A549 (cell line): ENCODE measurements around the gene TBC1D10B. TPM values are rescaled to one million over a fixed set of nuclear protein-coding genes. Genes with fewer than 3 reads are reported as not detected.

ENCODE experiments used
- ATAC-seq, 2 experiments: fragments of 200-7000 bp in 1 of 2; fragments of >200 bp in 1 of 2; cut with Nextera tagmentation in 1 of 2; cut with Tn5 transposase in 1 of 2; 3 replicates each; pipeline versions ENCODE4 v1.8.0 to v1.9.1; 2018 to 2020; ENCODE audit warnings: mild to moderate bottlenecking in 1 of 2, moderate library complexity in 1 of 2
- CTCF ChIA-PET: fragments of 300-600 bp; sonication (Branson Sonifier 250); formaldehyde crosslinking; extraction: SDS; loops from one replicate; lab custom pipeline; 2021; ENCODE audit warnings: antibody characterized with exemption, inconsistent platforms; lab: Yijun Ruan, JAX
- POLR2A ChIA-PET: fragments of 350-600 bp; formaldehyde crosslinking; extraction: SDS; loops from one replicate; lab custom pipeline; 2021; ENCODE audit warnings: antibody characterized with exemption, inconsistent platforms; lab: Yijun Ruan, JAX
- DNase-seq, 2 experiments: peaks; one replicate each; pipeline versions ENCODE4 v3.0.0 to v3.0.0-alpha.2; 2011 to 2016; ENCODE audit warnings: low read depth in 1 of 2, low spot score in 1 of 2
- FAIRE-seq: peaks from 2 replicates; lab custom pipeline; 2011; peaks lifted over from hg19 to GRCh38; lab: Jason Lieb, UNC
- H3K27ac ChIP-seq, 2 experiments: fragments of >200 bp; sonication (Bioruptor Twin); formaldehyde crosslinking; 3 replicates each; pipeline ENCODE4 v1.5.1; 2016 to 2017
- H3K4me1 ChIP-seq: fragments of >200 bp; sonication (Bioruptor Twin); formaldehyde crosslinking; 3 replicates; pipeline ENCODE4 v1.6.1; 2016
- H3K4me2 ChIP-seq: fragments of >200 bp; sonication (Bioruptor Twin); formaldehyde crosslinking; 3 replicates; pipeline ENCODE4 v1.6.1; 2016
- H3K4me3 ChIP-seq: fragments of >200 bp; sonication (Bioruptor Twin); formaldehyde crosslinking; 3 replicates; pipeline ENCODE4 v1.5.1; 2016
- H3K9me3 ChIP-seq: fragments of >200 bp; sonication (Bioruptor Twin); formaldehyde crosslinking; 3 replicates; pipeline ENCODE4 v1.6.1; 2016
- BHLHE40 ChIP-seq: IDR thresholded peaks from 2 replicates; pipeline ENCODE4 v1.6.1; 2012; ENCODE audit warnings: low read depth, low read length, inconsistent platforms
- CEBPB ChIP-seq, 2 experiments: fragments of >200 bp in 1 of 2; sonication (Bioruptor Twin) in 1 of 2; formaldehyde crosslinking in 1 of 2; IDR thresholded peaks; 2 replicates each; pipeline ENCODE4 v1.6.1; 2012 to 2016
- EHMT2 ChIP-seq: fragments of 200-600 bp; sonication (generic); IDR thresholded peaks from 2 replicates; pipeline ENCODE4 v1.6.1; 2016; ENCODE audit warnings: antibody characterized with exemption, low read depth, mild to moderate bottlenecking, moderate library complexity
- FOSB ChIP-seq: fragments of 250-450 bp; sonication (Bioruptor Pico); IDR thresholded peaks from 2 replicates; pipeline ENCODE4 v1.5.0; 2020; ENCODE audit warnings: mild to moderate bottlenecking, moderate library complexity
- FOSL2 ChIP-seq, 2 experiments: fragments of 450-650 bp in 1 of 2; fragments of >200 bp in 1 of 2; sonication (Bioruptor Twin) in 1 of 2; formaldehyde crosslinking; IDR thresholded peaks; 2 replicates each; pipeline versions ENCODE4 v1.5.0 to v1.6.1; 2016 to 2020; ENCODE audit warnings: mild to moderate bottlenecking in 1 of 2, moderate library complexity in 1 of 2
- GATA3 ChIP-seq: IDR thresholded peaks from 2 replicates; pipeline ENCODE4 v1.6.1; 2012; ENCODE audit warnings: borderline replicate concordance
- HDAC2 ChIP-seq: fragments of 200-600 bp; sonication (generic); IDR thresholded peaks from 2 replicates; pipeline ENCODE4 v1.6.1; 2016
- HEYL ChIP-seq: fragments of 250-450 bp; sonication (Bioruptor Pico); IDR thresholded peaks from 2 replicates; pipeline ENCODE4 v1.8.0; 2021; ENCODE audit warnings: mild to moderate bottlenecking, moderate library complexity
- HOXB5 ChIP-seq: fragments of 250-450 bp; sonication (Bioruptor Pico); IDR thresholded peaks from 2 replicates; pipeline ENCODE4 v1.5.0; 2020; ENCODE audit warnings: mild to moderate bottlenecking, moderate library complexity
- JUN ChIP-seq, 2 experiments: fragments of >200 bp; sonication (Bioruptor Twin); formaldehyde crosslinking; IDR thresholded peaks; 2 replicates in 1 of 2; 3 replicates in 1 of 2; pipeline ENCODE4 v1.6.1; 2016 to 2017
- KDM1A ChIP-seq: fragments of 200-600 bp; sonication (generic); IDR thresholded peaks from 2 replicates; pipeline ENCODE4 v1.6.1; 2016; ENCODE audit warnings: low read depth, mild to moderate bottlenecking
- KDM5A ChIP-seq: fragments of 200-600 bp; sonication (generic); IDR thresholded peaks from 2 replicates; pipeline ENCODE4 v1.6.1; 2016; ENCODE audit warnings: antibody characterized with exemption, mild to moderate bottlenecking
- MAZ ChIP-seq: fragments of 150-350 bp; IDR thresholded peaks from 2 replicates; pipeline ENCODE4 v1.6.1; 2014; ENCODE audit warnings: antibody characterized with exemption, low read depth, low read length, borderline replicate concordance
- NFE2L2 ChIP-seq: fragments of 150-350 bp; conservative IDR thresholded peaks from 2 replicates; pipeline ENCODE4 v1.6.1; 2014; ENCODE audit warnings: low read length
- NPAS2 ChIP-seq: fragments of 250-450 bp; sonication (Bioruptor Pico); IDR thresholded peaks from 2 replicates; pipeline ENCODE4 v1.8.0; 2022; ENCODE audit warnings: mild to moderate bottlenecking, moderate library complexity, borderline replicate concordance
- POLR2A ChIP-seq: IDR thresholded peaks from 2 replicates; pipeline ENCODE4 v1.6.1; 2012; ENCODE audit warnings: mild to moderate bottlenecking, low read length
- RCOR1 ChIP-seq: fragments of 150-350 bp; IDR thresholded peaks from 2 replicates; pipeline ENCODE4 v1.6.1; 2014; ENCODE audit warnings: antibody characterized with exemption, low read length, low read depth
- RFX5 ChIP-seq: fragments of 450-650 bp; IDR thresholded peaks from 2 replicates; pipeline ENCODE4 v1.7.1; 2014; ENCODE audit warnings: antibody characterized with exemption, mild to moderate bottlenecking, moderate library complexity
- TFCP2L1 ChIP-seq: fragments of 250-450 bp; sonication (Bioruptor Pico); IDR thresholded peaks from 2 replicates; pipeline ENCODE4 v1.5.0; 2021; ENCODE audit warnings: mild to moderate bottlenecking
- ZC3H11A ChIP-seq: fragments of 450-650 bp; IDR thresholded peaks from 2 replicates; pipeline ENCODE4 v1.6.1; 2014; ENCODE audit warnings: antibody characterized with exemption, mild to moderate bottlenecking
- WGBS: methylation state at CpG from one replicate; pipeline ENCODE4 v1.1.6; 2017; ENCODE audit errors: missing lambda C conversion rate; 5-methylcytosine and 5-hydroxymethylcytosine counted together
- polyA plus RNA-seq, 4 experiments: library from polyadenylated mRNA; depleted of rRNA in 3 of 4; stranded (reverse); fragments of >200 nt; fragmentation: RNase III in 1 of 4; extraction: RNeasy Plus Mini Kit Qiagen cat#74134 plus additional on column Dnase treatment in 1 of 4; gene quantifications; 2 replicates in 3 of 4; 3 replicates in 1 of 4; pipeline ENCODE4 v1.2.3, GENCODE V29; 2011 to 2017
- TF ChIP-seq, protein P1 (sequence below): fragments of >200 bp; sonication (Bioruptor Twin); formaldehyde crosslinking; IDR thresholded peaks from 3 replicates; pipeline ENCODE4 v1.5.1; 2016
- TF ChIP-seq, protein P2 (sequence below): IDR thresholded peaks from 2 replicates; pipeline ENCODE4 v1.6.1; 2012
- TF ChIP-seq, protein P3 (sequence below): IDR thresholded peaks from 2 replicates; pipeline ENCODE4 v1.6.1; 2012; ENCODE audit warnings: low read depth, borderline replicate concordance
- TF ChIP-seq, protein P4 (sequence below): IDR thresholded peaks from 2 replicates; pipeline ENCODE4 v1.6.1; 2012
- TF ChIP-seq, protein P5 (sequence below): fragments of >200 bp; sonication (Bioruptor Twin); formaldehyde crosslinking; IDR thresholded peaks from 3 replicates; pipeline ENCODE4 v1.6.1; 2016
- TF ChIP-seq, protein P6 (sequence below): fragments of 250-450 bp; sonication (Bioruptor Pico); IDR thresholded peaks from 2 replicates; pipeline ENCODE4 v1.5.0; 2021; ENCODE audit warnings: mild to moderate bottlenecking, moderate library complexity, borderline replicate concordance
- TF ChIP-seq, protein P7 (sequence below): fragments of 450-650 bp; IDR thresholded peaks from 2 replicates; pipeline ENCODE4 v1.6.1; 2014; ENCODE audit warnings: antibody characterized with exemption

TBC1D10B gene
- polyA plus RNA-seq, 2 of the 4 experiments (the other 2 are of a cell fraction): 10.9 to 23.2 TPM

DNA sequence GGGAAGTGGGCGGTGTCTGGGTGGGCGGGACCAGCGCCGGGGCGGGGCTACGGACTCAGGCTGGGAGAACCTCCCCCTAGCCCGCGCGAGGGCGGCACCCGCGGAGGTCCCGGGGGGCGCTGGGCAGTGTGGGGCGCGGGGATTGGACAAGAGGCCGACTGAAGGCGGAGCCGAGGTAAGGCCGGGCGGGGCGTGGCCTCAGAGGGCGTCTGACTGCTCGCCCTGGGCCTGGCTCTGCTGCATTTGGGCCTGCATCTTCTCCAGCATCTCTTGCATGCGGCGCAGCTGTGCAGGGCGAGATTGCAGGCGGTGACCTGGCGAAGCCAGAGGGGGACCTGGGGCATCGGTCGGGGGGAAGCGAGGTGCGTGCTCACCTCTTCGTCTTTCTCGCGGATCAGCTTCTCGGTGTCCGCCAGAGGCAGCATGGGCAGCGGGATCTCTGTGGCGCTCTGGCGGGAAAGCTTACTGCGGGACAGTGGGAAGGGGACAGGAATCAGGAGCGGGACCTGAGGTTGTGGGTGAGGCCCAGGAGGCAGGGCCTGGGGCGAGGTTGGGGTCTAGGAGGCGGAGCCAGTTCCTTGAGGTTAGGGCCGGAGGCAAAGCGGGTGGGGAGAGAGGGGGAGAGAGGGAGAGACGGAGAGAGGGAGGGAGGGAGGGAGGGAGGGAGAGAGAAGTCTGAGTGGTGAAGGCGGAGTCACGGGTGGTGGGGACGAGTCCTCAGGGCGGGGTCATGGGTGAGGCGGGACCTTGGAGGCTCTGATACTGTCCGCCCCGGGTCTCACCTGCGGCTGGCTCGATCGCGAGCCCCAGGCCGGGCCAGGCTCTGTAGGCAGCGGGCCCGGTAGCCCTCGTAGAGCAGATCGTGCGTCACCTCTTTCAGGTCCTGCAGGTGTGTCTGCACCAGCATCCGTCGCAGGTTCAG, 8.2 kb upstream of the TBC1D10B start (continued):
- TF ChIP-seq, protein P1, sequence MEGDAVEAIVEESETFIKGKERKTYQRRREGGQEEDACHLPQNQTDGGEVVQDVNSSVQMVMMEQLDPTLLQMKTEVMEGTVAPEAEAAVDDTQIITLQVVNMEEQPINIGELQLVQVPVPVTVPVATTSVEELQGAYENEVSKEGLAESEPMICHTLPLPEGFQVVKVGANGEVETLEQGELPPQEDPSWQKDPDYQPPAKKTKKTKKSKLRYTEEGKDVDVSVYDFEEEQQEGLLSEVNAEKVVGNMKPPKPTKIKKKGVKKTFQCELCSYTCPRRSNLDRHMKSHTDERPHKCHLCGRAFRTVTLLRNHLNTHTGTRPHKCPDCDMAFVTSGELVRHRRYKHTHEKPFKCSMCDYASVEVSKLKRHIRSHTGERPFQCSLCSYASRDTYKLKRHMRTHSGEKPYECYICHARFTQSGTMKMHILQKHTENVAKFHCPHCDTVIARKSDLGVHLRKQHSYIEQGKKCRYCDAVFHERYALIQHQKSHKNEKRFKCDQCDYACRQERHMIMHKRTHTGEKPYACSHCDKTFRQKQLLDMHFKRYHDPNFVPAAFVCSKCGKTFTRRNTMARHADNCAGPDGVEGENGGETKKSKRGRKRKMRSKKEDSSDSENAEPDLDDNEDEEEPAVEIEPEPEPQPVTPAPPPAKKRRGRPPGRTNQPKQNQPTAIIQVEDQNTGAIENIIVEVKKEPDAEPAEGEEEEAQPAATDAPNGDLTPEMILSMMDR: no peak
- no peak for TF ChIP-seq RCOR1
- TF ChIP-seq FOSB: no peak

DNA sequence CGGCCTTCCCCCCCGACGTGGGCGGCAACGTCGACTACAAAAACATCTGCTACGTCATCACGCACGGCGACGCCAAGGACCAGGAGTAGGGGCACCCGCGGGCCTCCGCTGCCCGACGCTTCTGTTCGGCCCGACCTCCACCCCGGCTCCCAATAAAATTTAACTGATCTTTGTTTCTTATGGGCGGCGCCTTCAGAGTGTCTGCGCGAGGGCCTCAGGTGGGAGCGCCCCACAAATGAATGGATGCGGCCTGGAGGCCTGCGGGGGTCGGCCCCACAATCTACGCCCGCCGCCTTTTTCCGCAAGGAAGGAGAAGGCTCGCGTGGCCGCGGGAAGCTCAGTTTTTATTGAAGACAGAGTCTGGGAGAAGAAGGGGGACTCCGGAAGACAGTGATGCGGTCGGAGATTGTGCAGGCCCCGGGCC, 7.5 kb upstream of the TBC1D10B start:
- peak overlapping the region; percentile 93 to 96 for H3K27ac ChIP-seq
- peaks cover 12% of the 10 kb centered on the region for H3K4me1 ChIP-seq
- H3K4me3 ChIP-seq: peak overlapping the region; percentile 84
- peak overlapping the region; percentile 73 for H3K4me2 ChIP-seq
- DNase-seq (peak; percentile 93 to 94), FAIRE-seq (no peak), ATAC-seq (peak; percentile 75 to 76)
- ChIA-PET POLR2A (interaction anchor here (0.6 to 2.0 kb wide), 5 partner anchors 17 to 932 kb away, joined by 3 to 7 read pairs (median 4); partner anchors contain the start of genes ZNF48 and ZNF771), CTCF (interaction anchor here (1.0 to 2.1 kb wide), 4 partner anchors 13 to 34 kb away, joined by 3 to 6 read pairs (median 6); partner anchors contain the start of gene ZNF48)
- no peaks in the 10 kb centered on the region for H3K9me3 ChIP-seq
- 1% methylated on average over 31 of the region's 39 CpGs for WGBS
- TF ChIP-seq, protein P2, sequence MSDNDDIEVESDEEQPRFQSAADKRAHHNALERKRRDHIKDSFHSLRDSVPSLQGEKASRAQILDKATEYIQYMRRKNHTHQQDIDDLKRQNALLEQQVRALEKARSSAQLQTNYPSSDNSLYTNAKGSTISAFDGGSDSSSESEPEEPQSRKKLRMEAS: peak; percentile 83
- TF ChIP-seq, protein P3, sequence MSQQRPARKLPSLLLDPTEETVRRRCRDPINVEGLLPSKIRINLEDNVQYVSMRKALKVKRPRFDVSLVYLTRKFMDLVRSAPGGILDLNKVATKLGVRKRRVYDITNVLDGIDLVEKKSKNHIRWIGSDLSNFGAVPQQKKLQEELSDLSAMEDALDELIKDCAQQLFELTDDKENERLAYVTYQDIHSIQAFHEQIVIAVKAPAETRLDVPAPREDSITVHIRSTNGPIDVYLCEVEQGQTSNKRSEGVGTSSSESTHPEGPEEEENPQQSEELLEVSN: peak; percentile 80; the same call in 1 of the 2 replicates
- TF ChIP-seq ZC3H11A: no peak
- TF ChIP-seq, protein P1: no peak
- no peak for TF ChIP-seq KDM5A
- TF ChIP-seq TFCP2L1 (CRISPR knock-in tag): no peak
- TF ChIP-seq, protein P4, sequence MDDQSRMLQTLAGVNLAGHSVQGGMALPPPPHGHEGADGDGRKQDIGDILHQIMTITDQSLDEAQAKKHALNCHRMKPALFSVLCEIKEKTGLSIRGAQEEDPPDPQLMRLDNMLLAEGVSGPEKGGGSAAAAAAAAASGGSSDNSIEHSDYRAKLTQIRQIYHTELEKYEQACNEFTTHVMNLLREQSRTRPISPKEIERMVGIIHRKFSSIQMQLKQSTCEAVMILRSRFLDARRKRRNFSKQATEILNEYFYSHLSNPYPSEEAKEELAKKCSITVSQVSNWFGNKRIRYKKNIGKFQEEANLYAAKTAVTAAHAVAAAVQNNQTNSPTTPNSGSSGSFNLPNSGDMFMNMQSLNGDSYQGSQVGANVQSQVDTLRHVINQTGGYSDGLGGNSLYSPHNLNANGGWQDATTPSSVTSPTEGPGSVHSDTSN: no peak
- no peak for TF ChIP-seq HEYL (CRISPR knock-in tag)
- TF ChIP-seq, protein P5, sequence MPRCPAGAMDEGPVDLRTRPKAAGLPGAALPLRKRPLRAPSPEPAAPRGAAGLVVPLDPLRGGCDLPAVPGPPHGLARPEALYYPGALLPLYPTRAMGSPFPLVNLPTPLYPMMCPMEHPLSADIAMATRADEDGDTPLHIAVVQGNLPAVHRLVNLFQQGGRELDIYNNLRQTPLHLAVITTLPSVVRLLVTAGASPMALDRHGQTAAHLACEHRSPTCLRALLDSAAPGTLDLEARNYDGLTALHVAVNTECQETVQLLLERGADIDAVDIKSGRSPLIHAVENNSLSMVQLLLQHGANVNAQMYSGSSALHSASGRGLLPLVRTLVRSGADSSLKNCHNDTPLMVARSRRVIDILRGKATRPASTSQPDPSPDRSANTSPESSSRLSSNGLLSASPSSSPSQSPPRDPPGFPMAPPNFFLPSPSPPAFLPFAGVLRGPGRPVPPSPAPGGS: peak; percentile 63; the same call in 2 of the 3 replicates
- TF ChIP-seq NFE2L2: no peak
- no peak for TF ChIP-seq EHMT2
- peak; percentile 81 to 96 for TF ChIP-seq JUN (IDR thresholded peaks at IDR 0.05)
- TF ChIP-seq, protein P6, sequence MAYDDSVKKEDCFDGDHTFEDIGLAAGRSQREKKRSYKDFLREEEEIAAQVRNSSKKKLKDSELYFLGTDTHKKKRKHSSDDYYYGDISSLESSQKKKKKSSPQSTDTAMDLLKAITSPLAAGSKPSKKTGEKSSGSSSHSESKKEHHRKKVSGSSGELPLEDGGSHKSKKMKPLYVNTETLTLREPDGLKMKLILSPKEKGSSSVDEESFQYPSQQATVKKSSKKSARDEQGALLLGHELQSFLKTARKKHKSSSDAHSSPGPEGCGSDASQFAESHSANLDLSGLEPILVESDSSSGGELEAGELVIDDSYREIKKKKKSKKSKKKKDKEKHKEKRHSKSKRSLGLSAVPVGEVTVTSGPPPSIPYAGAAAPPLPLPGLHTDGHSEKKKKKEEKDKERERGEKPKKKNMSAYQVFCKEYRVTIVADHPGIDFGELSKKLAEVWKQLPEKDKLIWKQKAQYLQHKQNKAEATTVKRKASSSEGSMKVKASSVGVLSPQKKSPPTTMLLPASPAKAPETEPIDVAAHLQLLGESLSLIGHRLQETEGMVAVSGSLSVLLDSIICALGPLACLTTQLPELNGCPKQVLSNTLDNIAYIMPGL: no peak
- TF ChIP-seq HOXB5: no peak
- 0 out of 2 replicates have a peak, but pooled peaks have one; percentile 59 for TF ChIP-seq FOSB
- TF ChIP-seq MAZ: no peak
- no peak for TF ChIP-seq HDAC2
- no peak for TF ChIP-seq GATA3
- TF ChIP-seq, protein P7, sequence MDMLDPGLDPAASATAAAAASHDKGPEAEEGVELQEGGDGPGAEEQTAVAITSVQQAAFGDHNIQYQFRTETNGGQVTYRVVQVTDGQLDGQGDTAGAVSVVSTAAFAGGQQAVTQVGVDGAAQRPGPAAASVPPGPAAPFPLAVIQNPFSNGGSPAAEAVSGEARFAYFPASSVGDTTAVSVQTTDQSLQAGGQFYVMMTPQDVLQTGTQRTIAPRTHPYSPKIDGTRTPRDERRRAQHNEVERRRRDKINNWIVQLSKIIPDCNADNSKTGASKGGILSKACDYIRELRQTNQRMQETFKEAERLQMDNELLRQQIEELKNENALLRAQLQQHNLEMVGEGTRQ: no peak
- TF ChIP-seq CEBPB (IDR thresholded peaks at IDR 0.05): no peak
- no peak for TF ChIP-seq BHLHE40
- no peak for TF ChIP-seq KDM1A
- TF ChIP-seq POLR2A: no peak; the same call in 1 of the 2 replicates
- no peak for TF ChIP-seq RFX5
- no peak for TF ChIP-seq NPAS2 (CRISPR knock-in tag)
- no peak for TF ChIP-seq FOSL2 (IDR thresholded peaks at IDR 0.05)
- no peak for TF ChIP-seq FOSL2 (CRISPR knock-in tag; IDR thresholded peaks at IDR 0.05)
- no peak for TF ChIP-seq RCOR1
